Uterus (tissue), 2 donors: ENCODE measurements around the gene MAT2B.

Experiments used
- POLR2A ChIP-seq, 2 donors: fragments of 450-650 bp; IDR thresholded peaks; one replicate each; pipeline ENCODE4 v1.6.1; 2016; ENCODE audit warnings: antibody characterized with exemption in 2 of 2, mild to moderate bottlenecking in 1 of 2, moderate library complexity in 1 of 2
- TF ChIP-seq, protein P1 (sequence below), 4 experiments: fragments of 200-600 bp in 2 of 4; fragments of 450-650 bp in 2 of 4; sonication (generic) in 2 of 4; IDR thresholded peaks; one replicate each; pipeline ENCODE4 v1.5.1; 2016 to 2019; ENCODE audit warnings: antibody characterized with exemption in 4 of 4, mild to moderate bottlenecking in 2 of 4, moderate library complexity in 1 of 4

DNA sequence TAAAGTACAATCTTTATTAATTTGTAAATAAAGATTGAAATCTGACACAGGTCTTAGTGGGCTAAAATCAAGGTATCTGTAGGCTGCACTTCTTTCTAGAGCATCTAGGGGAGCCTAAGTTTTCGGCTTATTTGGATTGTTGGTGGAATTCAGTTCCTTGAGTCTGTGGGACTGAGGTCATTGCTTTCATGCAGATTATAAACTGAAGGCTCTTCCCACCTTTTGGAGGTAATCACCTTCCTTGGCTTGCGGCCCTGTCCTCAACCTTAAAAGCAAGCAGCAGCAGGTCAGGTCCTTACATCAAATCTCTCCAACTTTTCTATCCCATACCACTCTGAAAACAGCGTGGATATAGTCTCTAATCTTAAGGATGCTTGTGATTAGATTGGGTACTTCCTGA lies 25.9 kb downstream of the MAT2B start:
- no peak for TF ChIP-seq POLR2A (IDR thresholded peaks at IDR 0.05)
- TF ChIP-seq, protein P1, sequence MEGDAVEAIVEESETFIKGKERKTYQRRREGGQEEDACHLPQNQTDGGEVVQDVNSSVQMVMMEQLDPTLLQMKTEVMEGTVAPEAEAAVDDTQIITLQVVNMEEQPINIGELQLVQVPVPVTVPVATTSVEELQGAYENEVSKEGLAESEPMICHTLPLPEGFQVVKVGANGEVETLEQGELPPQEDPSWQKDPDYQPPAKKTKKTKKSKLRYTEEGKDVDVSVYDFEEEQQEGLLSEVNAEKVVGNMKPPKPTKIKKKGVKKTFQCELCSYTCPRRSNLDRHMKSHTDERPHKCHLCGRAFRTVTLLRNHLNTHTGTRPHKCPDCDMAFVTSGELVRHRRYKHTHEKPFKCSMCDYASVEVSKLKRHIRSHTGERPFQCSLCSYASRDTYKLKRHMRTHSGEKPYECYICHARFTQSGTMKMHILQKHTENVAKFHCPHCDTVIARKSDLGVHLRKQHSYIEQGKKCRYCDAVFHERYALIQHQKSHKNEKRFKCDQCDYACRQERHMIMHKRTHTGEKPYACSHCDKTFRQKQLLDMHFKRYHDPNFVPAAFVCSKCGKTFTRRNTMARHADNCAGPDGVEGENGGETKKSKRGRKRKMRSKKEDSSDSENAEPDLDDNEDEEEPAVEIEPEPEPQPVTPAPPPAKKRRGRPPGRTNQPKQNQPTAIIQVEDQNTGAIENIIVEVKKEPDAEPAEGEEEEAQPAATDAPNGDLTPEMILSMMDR (IDR thresholded peaks at IDR 0.05), result no peak
